HL-60 (cell line): ENCODE data around the gene GALNT13.

ENCODE experiments used
- DNase-seq, 2 experiments: peaks; one replicate each; pipeline ENCODE4 v3.0.0-alpha.2; 2010 to 2020; ENCODE audit warnings: low read depth in 1 of 2, low spot score in 1 of 2
- H3K27ac ChIP-seq: fragments of 250-450 bp; sonication (Bioruptor Pico); replicated peaks from 2 replicates; pipeline ENCODE4 v1.5.1; 2020; ENCODE audit warnings: mild to moderate bottlenecking, moderate library complexity
- H3K27me3 ChIP-seq: fragments of 250-450 bp; sonication (Bioruptor Pico); 2 replicates; pipeline ENCODE4 v1.5.1; 2021; ENCODE audit warnings: mild to moderate bottlenecking, moderate library complexity; ENCODE audit not compliant: insufficient read depth, poor library complexity, severe bottlenecking
- H3K4me3 ChIP-seq: replicated peaks from 2 replicates; pipeline ENCODE4 v1.5.1; 2011; ENCODE audit warnings: mild to moderate bottlenecking, control low read depth, low read length; ENCODE audit not compliant: insufficient read depth
- CTCF ChIP-seq: IDR thresholded peaks from one replicate; pipeline ENCODE4 v1.5.1; 2011; ENCODE audit warnings: low read length, control low read depth, inconsistent platforms; ENCODE audit not compliant: insufficient read depth
- GABPA ChIP-seq: IDR thresholded peaks from 2 replicates; pipeline ENCODE4 v1.6.1; 2012; ENCODE audit warnings: low read depth
- POLR2AphosphoS5 ChIP-seq: IDR thresholded peaks from 2 replicates; pipeline ENCODE4 v1.6.1; 2012; ENCODE audit warnings: low read depth
- REST ChIP-seq: IDR thresholded peaks from 2 replicates; pipeline ENCODE4 v1.6.1; 2012; ENCODE audit warnings: low read depth; ENCODE audit not compliant: insufficient replicate concordance
- SPI1 ChIP-seq: IDR thresholded peaks from 2 replicates; pipeline ENCODE4 v1.6.1; 2012; ENCODE audit warnings: low read depth, mild to moderate bottlenecking, borderline replicate concordance

The GALNT13 gene

GRCh38 chr2:154484338-154485099, 612.8 kb downstream of the GALNT13 start:
- Histone ChIP-seq H3K4me3 (no peak overlapping the region), H3K27ac (no peak overlapping the region), H3K27me3 (no peaks in the 10 kb centered on the region)
- TF ChIP-seq CTCF (no peak), GABPA (no peak), SPI1 (no peak), POLR2AphosphoS5 (no peak), REST (no peak)
- DNase-seq: no peak

- Histone ChIP-seq H3K27me3 (no peaks in the 10 kb centered on the region), H3K27ac (no peak overlapping the region), H3K4me3 (no peak overlapping the region)
- no peak for TF ChIP-seq CTCF
- no peak for TF ChIP-seq REST
- no peak for TF ChIP-seq SPI1
- DNase-seq: no peak
Observed at GRCh38 chr2:154488801-154489200, 617.1 kb downstream of the GALNT13 start.

GRCh38 chr2:154489266-154489858, 617.6 kb downstream of the GALNT13 start:
- H3K27me3 ChIP-seq: no peaks in the 10 kb centered on the region
- no peak overlapping the region for H3K4me3 ChIP-seq
- TF ChIP-seq POLR2AphosphoS5: no peak
- TF ChIP-seq REST: no peak
- TF ChIP-seq SPI1: no peak
- no peak for TF ChIP-seq CTCF
- no peak for TF ChIP-seq GABPA
- no peak overlapping the region for H3K27ac ChIP-seq
- DNase-seq: no peak
